ENCODE data around the gene SLC27A2. TPM values are rescaled to one million over a fixed set of nuclear protein-coding genes. Genes with fewer than 3 reads are reported as not detected.

The SLC27A2 gene
- total RNA-seq, 1 donor from 2014 or later, result not detected

DNA sequence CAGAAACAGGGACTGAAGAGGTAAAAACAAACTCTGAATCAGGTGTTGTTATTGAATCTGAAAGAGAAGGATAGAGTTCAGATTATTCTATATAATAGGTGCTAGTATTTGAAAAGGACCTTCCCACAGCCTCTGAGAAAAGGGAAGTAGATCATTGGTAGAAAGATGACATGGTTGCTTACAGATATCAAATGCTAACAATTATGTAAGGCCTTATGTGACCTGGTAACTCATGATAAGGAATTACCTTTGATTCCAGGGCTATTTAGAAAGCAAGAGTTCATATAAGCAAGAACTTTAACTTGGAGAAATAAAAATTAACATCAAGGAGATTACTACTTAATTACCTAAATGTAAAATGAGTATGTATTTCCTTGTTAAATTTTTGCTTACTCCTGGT, 7.6 kb downstream of the SLC27A2 start:
- no peaks in the 10 kb centered on the region for H3K9me3 Mint-ChIP-seq (ENCODE audit: unreplicated experiment)
- H3K4me3 Mint-ChIP-seq (ENCODE audit: unreplicated experiment), result no peak overlapping the region
- no peaks in the 10 kb centered on the region for H3K36me3 Mint-ChIP-seq (ENCODE audit: unreplicated experiment)
- DNase-seq (ENCODE audit: extremely low spot score, unreplicated experiment), result no peak
- peaks cover 38% of the 10 kb centered on the region for H3K27me3 Mint-ChIP-seq (ENCODE audit: unreplicated experiment)
- H3K4me1 Mint-ChIP-seq (ENCODE audit: unreplicated experiment), result no peaks in the 10 kb centered on the region
- TF ChIP-seq, protein P1, sequence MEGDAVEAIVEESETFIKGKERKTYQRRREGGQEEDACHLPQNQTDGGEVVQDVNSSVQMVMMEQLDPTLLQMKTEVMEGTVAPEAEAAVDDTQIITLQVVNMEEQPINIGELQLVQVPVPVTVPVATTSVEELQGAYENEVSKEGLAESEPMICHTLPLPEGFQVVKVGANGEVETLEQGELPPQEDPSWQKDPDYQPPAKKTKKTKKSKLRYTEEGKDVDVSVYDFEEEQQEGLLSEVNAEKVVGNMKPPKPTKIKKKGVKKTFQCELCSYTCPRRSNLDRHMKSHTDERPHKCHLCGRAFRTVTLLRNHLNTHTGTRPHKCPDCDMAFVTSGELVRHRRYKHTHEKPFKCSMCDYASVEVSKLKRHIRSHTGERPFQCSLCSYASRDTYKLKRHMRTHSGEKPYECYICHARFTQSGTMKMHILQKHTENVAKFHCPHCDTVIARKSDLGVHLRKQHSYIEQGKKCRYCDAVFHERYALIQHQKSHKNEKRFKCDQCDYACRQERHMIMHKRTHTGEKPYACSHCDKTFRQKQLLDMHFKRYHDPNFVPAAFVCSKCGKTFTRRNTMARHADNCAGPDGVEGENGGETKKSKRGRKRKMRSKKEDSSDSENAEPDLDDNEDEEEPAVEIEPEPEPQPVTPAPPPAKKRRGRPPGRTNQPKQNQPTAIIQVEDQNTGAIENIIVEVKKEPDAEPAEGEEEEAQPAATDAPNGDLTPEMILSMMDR (IDR thresholded peaks at IDR 0.05), result no peak
- H3K27ac Mint-ChIP-seq (ENCODE audit: unreplicated experiment), result no peak overlapping the region

DNA sequence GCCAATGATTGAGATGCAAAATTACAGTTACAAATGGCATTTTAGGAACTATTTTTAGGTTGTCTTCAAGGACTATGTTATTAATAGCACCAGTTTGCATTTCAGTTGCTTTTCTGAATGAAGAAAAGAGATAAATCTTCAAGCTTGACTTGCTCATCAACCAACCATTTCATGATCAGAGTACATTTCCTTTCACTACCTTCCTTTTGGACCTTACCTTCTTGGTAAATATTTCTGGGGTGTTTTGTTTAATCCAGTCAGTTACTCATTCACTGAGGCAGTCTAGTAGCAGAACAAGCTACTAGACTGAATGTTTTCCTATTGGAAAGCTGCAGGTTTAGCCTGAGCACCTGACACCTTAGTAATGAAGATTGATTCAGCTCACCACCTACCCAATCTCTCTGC, 8.2 kb downstream of the SLC27A2 start:
- Mint-ChIP-seq H3K9me3 (ENCODE audit: unreplicated experiment) (no peaks in the 10 kb centered on the region), H3K27ac (ENCODE audit: unreplicated experiment) (no peak overlapping the region), H3K4me1 (ENCODE audit: unreplicated experiment) (no peaks in the 10 kb centered on the region), H3K27me3 (ENCODE audit: unreplicated experiment) (peaks cover 40% of the 10 kb centered on the region), H3K36me3 (ENCODE audit: unreplicated experiment) (no peaks in the 10 kb centered on the region), H3K4me3 (ENCODE audit: unreplicated experiment) (no peak overlapping the region)
- no peak for DNase-seq (ENCODE audit: extremely low spot score, unreplicated experiment)
- TF ChIP-seq, protein P1 (IDR thresholded peaks at IDR 0.05), result no peak

DNA sequence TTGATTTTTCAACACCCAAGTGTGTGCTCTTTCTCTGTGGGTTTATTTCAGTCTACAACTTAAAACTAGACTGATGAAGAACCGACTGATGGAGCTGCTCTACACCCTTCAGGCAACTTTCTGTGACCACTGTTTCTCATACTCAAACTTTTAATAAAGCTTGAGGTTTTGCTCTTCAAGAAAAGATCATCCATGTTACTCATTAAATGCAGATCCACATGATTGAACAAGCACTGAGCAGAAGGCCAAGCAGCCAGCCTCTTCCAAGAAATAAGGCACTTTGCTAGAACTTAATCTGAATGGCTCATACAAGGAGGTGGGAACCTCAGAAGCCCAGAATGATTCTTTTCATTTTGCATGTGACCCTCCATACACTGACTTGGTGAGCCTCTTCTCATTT, 8.7 kb downstream of the SLC27A2 start:
- Mint-ChIP-seq H3K9me3 (ENCODE audit: unreplicated experiment) (no peaks in the 10 kb centered on the region), H3K27ac (ENCODE audit: unreplicated experiment) (no peak overlapping the region), H3K4me3 (ENCODE audit: unreplicated experiment) (no peak overlapping the region), H3K36me3 (ENCODE audit: unreplicated experiment) (no peaks in the 10 kb centered on the region), H3K4me1 (ENCODE audit: unreplicated experiment) (no peaks in the 10 kb centered on the region), H3K27me3 (ENCODE audit: unreplicated experiment) (peaks cover 40% of the 10 kb centered on the region)
- DNase-seq (ENCODE audit: extremely low spot score, unreplicated experiment), result no peak
- TF ChIP-seq, protein P1 (IDR thresholded peaks at IDR 0.05), result no peak

DNA sequence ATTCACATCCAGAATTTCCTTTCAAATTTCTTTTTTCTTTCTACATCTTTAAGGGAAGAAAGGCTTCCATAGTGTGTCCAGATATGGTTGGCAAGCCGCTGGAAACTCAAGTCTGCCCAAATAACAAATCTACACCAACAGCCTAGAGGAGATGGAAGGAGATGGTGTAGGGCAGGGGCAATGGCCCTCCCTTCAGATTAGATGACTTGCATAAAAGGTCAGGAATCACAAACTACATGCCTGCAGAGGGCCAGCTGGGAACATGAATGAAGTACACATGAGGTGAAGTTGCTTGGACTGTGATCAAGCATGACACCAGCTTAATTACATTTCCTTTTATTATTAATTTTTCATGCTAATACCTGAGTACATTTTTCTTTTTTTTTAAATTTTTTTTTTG, 10.2 kb downstream of the SLC27A2 start:
- no peak for DNase-seq (ENCODE audit: extremely low spot score, unreplicated experiment)
- Mint-ChIP-seq H3K9me3 (ENCODE audit: unreplicated experiment) (no peaks in the 10 kb centered on the region), H3K36me3 (ENCODE audit: unreplicated experiment) (no peaks in the 10 kb centered on the region), H3K4me1 (ENCODE audit: unreplicated experiment) (no peaks in the 10 kb centered on the region), H3K27me3 (ENCODE audit: unreplicated experiment) (peaks cover 47% of the 10 kb centered on the region), H3K27ac (ENCODE audit: unreplicated experiment) (no peak overlapping the region), H3K4me3 (ENCODE audit: unreplicated experiment) (no peak overlapping the region)
- TF ChIP-seq, protein P1 (IDR thresholded peaks at IDR 0.05), result no peak

DNA sequence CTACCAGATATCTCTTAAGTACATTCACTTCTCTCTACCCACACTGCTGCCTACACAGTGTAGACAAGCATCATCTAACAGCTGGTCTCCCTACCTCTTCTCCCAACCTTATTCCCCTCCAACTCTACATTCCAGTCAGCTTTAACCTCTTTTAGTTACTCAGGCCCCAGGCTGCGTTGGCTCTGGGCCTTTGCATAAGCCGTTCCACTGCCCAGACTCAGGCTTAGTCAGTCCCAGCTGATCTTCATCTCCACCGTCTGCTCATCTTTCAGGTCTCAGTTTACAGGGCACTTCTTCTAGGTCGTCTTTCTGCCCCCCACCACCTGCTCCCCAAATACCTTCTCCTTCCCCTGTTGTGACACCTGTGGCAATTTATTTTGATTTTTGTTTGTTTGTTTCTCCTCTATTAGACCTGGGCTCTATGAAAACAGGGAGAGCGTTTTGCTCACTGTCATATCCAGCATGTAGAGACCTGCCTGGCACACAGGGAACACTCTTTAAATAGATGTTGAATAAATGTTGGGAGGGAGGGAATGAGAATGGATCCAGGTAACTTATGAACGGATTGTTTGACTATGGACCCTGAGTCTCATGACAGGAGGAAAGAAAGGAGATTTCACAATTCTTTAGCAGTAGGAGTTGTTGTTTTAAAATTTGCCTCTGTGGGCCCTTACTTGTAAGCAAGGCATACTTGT, 11.1 kb downstream of the SLC27A2 start:
- Mint-ChIP-seq H3K9me3 (ENCODE audit: unreplicated experiment) (no peaks in the 10 kb centered on the region), H3K27me3 (ENCODE audit: unreplicated experiment) (peaks cover 45% of the 10 kb centered on the region), H3K4me1 (ENCODE audit: unreplicated experiment) (no peaks in the 10 kb centered on the region), H3K4me3 (ENCODE audit: unreplicated experiment) (no peak overlapping the region), H3K27ac (ENCODE audit: unreplicated experiment) (no peak overlapping the region), H3K36me3 (ENCODE audit: unreplicated experiment) (no peaks in the 10 kb centered on the region)
- no peak for DNase-seq (ENCODE audit: extremely low spot score, unreplicated experiment)
- TF ChIP-seq, protein P1 (IDR thresholded peaks at IDR 0.05), result no peak

All from osteocyte (in vitro differentiated cells).